Measurements from ENCODE around the gene MYO7A.

The MYO7A gene

DNA sequence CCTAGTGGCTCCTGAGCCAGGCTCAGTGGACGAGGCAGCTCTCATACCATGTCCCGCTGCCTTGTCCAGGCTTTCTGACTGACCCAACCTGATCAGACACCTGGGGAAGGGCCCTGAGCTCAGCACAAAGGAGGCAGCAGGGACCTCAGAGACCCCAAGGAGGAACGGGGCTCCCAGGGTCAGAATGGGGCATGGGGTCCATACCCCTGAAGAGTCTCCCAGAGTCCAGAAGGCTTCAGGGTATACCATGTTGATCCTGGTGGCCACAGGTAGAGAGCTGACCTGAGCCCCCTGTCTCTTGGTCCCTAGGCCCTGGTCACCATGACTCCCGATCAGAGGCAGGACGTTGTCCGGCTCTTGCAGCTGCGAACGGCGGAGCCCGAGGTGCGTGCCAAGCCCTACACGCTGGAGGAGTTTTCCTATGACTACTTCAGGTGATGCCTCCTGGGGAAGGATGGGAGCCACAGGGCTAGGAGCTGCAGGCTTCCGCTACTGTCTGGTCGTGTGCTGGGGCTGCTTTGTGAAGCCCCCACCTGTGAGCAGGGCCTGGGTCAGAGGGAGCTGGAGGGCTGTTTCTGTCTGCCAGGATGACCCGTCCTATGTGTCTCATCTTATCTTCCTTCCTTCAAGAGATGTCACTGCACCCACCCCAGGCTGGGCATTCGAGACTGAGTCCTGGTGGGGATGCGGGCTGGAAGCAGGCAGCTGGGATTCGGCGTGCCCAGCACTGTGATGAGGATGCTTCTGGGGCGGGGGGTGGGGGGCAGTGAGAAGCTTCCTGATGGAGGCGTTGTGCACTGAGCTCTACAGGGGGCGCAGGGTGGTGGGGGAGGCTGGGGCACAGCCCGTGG is 74.2 kb downstream of the MYO7A start:
- DNase-seq (ENCODE audit: low spot score) = no peak

- DNase-seq (ENCODE audit: low spot score) = no peak
Measured at GRCh38 chr11:77202941-77203900, 75.2 kb downstream of the MYO7A start.

GRCh38 chr11:77203901-77204753 is 76.1 kb downstream of the MYO7A start:
- no peak for DNase-seq (ENCODE audit: low spot score)

DNA sequence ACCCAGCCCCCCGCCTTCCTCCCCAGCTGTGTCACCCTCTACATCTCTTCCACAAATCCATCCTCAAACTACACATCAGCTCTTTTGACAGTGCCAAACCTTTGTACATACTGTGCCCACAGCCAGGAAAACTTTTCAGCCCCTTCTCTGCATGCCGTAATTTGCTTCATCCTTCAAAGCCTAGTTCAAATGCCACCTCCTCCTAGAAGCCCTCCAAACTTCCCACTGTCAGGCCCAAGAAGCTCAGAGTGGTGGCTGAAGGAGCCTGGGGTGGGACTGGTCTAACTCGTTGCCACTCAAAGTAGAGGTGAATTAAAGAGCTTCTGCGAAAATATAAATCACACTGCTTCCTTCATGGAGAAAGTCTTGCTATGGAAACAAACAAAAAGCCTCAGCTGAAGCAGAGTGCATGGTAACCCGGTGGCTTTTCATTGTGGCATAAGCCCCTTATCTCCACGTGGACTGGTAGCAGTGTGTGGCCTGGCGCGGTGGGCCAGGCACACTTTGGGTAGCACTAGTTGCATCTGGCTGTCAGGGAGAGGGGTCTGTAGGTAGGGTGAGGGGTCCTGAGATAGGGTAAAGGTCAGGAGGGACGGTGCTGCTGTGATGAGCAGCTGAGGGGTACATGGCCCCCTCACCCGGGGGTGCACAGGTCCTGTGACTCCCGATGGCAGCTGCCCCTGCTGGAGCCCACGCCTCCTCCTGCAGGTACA is 76.9 kb downstream of the MYO7A start:
- no peak for DNase-seq (ENCODE audit: low spot score)

GRCh38 chr11:77205467-77206263 is 77.6 kb downstream of the MYO7A start:
- no peak for DNase-seq (ENCODE audit: low spot score)

GRCh38 chr11:77206264-77207018 is 78.4 kb downstream of the MYO7A start:
- DNase-seq (ENCODE audit: low spot score) = no peak

GRCh38 chr11:77207019-77207485 is 79.0 kb downstream of the MYO7A start:
- DNase-seq (ENCODE audit: low spot score) = no peak

DNA sequence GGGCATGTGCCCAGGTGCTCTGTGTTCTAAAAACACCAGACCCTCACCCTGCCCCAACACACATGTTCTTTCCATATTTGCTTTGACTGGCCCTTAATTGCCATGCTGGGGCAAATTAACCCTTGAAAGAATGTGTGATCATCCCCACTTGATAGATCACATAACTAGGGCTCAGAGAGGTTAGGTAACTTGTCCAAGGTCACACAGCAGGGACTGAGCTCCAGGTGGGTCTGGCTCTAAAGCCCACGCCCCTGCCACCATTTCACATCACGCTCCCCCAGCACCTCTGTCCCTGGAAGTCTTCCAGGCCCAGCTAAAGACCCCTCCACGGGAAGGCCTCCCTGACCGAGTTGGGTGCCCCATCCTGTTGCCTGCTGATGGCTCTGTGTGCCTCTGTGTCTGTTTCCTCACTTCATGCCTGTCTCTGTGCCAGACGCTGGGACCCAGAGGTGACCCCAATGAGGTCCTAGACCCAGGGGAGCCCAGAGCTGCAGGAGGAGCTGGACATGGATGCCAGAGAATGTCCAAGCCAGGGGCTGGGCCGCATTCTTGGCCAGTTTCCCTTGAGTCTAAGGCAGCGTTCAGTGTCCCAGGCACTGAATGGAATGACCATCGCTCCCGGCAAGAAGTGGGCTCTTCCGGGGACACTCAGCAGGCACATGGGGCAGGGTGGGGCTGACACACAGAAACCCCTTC is 79.7 kb downstream of the MYO7A start:
- DNase-seq (ENCODE audit: low spot score) = no peak

DNA sequence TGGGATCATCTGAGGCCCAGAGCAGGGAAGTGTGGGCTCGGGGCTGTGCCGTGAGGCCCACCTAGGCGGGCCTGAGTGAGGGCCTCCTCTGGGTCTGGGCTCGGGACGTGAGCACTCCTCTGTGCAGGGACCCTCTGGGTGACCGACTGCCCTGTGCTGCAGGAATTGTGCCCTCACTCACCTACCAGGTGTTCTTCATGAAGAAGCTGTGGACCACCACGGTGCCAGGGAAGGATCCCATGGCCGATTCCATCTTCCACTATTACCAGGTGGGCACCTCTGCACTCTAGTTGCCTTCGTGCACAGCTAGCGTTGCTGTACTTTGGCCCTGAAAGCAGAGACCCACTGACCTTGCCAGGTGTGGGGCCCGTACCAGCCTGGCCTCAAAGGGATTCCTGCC is 80.5 kb downstream of the MYO7A start:
- no peak for DNase-seq (ENCODE audit: low spot score)

DNA sequence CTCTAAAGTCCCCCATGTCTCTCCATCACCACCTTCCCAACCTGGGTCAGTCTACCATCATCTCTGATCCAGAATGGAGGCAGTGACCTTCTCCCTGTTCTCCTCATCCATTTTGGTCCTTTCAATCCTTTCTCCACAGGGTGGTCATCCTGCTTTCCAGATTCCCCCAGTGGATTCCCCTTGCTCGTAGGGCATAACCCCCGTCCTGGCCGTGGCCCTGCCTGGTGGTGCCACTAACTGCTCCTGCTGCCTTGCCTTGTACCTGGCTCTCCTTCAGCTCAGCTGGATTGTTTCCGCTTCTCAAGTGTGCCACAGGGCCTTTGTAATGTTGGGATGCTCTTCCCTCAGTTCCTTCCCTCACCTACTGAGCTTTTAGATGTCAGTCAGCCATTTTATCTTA is 81.6 kb downstream of the MYO7A start:
- DNase-seq (ENCODE audit: low spot score) = no peak

GRCh38 chr11:77211040-77211451 is 83.0 kb downstream of the MYO7A start:
- DNase-seq (ENCODE audit: low spot score) = no peak

DNA sequence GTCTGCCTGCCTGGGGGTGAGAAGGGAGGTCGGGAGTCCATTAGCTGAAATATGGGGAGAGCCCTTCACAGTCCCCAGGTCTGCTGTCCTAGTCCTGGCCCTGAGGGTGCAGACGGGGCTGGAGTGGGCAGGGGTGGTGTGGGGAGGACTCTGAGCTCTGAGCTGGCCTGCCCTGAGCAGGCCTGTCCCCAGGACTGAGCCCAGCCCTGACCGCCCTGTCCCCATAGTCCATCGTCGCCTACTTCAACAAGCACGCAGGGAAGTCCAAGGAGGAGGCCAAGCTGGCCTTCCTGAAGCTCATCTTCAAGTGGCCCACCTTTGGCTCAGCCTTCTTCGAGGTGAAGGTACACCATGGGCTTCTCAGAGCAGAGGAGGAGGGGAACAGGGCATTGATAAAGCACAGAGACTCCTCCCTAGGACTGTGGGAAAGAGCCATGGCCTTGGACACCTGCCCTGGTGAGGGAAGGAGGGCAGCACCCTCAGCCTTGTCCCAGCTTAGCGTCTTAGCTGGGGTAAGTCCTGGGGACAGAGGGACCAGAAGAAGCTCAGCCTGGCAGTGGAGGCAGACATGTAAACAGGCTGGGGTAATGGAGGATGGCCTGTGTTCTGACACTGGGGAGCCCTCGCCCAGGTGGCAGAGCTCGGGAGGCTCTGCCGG is 83.7 kb downstream of the MYO7A start:
- no peak for DNase-seq (ENCODE audit: low spot score)

DNA sequence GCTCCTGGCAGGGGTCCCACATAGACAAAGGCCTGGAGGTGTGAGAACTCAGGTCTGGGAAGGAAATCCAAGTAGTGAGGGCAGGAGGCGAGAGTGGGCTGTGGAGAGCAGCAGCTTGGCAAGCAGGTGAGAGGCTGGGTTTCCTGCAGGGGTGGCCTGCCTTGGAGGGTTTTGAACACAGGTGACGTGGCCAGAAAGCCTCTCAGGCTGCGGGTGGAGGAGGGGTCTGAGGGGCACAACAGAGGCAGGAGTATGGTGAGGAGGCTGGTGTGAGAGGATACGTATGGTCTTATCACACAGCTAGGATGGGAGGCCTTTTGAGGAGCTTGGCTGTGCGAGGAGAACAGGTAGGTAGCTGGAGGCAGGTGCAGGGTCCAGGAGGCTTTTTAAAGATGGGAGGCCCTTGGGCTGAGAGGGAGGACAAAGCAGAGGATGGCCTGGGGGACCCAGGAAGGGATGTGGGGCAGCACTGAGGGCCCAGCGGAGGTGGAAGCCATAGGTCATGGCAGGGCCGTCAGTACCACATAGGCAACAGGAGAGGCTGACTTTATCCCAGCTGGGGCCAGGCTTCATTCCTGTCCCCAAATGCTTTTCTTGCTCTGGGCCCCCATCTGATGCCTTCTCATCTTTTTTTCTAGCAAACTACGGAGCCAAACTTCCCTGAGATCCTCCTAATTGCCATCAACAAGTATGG is 84.4 kb downstream of the MYO7A start:
- DNase-seq (ENCODE audit: low spot score) = no peak

DNA sequence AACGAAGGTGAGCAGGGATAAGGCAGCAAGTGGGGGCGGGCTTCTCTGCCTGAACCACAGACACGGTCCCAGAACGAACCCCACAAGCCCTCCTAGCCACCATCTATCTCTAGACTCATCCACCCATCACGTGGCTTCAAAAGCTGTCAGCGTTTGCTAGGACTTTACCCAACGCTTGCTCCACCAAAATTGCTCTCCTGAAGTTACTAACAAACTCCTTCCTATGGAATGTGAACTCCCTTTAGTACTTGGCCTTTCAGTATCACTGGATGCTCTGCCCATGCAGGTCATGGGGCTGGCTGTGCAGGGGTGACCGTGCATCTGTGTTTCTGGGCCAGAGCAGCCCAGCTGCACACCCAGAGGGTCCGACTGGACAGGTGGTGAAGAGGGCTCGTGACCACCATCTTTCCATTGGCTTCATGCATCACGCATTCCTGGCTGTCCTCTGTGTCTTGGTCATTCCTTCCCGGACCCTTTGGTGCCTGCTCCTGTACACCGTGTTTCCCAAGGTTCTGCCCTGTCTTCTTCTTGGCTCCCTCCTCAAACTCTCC is 85.1 kb downstream of the MYO7A start:
- DNase-seq (ENCODE audit: low spot score) = no peak

- DNase-seq (ENCODE audit: low spot score) = no peak
Measured at GRCh38 chr11:77213589-77214428, 85.8 kb downstream of the MYO7A start.

DNA sequence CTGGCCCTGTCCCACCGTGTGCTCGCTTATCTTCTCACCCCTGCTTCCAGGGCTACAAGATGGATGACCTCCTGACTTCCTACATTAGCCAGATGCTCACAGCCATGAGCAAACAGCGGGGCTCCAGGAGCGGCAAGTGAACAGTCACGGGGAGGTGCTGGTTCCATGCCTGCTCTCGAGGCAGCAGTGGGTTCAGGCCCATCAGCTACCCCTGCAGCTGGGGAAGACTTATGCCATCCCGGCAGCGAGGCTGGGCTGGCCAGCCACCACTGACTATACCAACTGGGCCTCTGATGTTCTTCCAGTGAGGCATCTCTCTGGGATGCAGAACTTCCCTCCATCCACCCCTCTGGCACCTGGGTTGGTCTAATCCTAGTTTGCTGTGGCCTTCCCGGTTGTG is 86.5 kb downstream of the MYO7A start:
- no peak for DNase-seq (ENCODE audit: low spot score)

GRCh38 chr11:77215106-77215505 is 87.1 kb downstream of the MYO7A start:
- DNase-seq (ENCODE audit: low spot score) = no peak

All from putamen (tissue), 1 donor.